H54 (cell line): ENCODE measurements around the gene SLC2A10.

Experiments used
- DNase-seq: peaks from one replicate; pipeline ENCODE4 v3.0.0; 2011; ENCODE audit warnings: low spot score, mixed read lengths; ENCODE audit not compliant: insufficient read length
- FAIRE-seq: peaks from 3 replicates; lab custom pipeline; 2011; peaks lifted over from hg19 to GRCh38; lab: Jason Lieb, UNC
- POLR2A ChIP-seq: IDR thresholded peaks from 2 replicates; pipeline ENCODE4 v1.6.1; 2011; ENCODE audit warnings: low read depth, mild to moderate bottlenecking, low read length

SLC2A10 gene

DNA sequence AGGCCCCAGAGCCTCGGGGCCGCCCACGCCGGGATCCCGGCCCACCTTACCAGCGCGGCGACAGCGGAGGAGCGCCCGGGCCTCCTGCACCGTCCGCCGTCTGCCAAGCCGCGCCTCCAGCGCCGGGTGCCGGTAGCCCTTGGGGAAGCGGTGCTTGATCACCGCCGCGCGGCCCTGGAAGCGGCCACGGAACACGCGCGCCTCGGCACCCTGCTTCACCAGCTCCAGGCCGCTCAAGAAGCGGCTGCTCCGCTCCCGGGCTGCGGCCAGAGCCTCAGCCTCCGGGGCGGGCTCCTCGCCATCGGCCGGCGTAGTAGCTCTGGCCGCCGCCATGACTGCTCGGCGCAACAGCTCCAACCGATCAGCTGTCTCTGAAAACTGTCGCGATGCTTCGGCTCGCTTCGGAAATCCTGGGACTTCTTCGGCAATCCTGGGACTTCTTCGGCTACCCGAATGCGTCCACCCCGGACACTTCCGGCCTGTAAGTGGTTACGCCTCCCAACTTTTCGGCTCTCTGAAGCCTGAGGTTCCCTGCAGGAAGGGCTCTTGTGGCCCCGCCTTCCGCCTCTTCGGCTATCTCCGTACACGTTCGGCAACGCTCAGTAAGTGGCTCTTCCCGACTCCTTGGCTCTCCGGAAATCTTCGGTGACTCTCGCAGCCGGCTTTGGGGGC is 20.2 kb upstream of the SLC2A10 start, which contains the start of gene TP53RK:
TP53RK (minus strand) TSS at position 363 of the 672 bp plus-strand sequence; CDS start at position 333, 30 bp downstream.
- peak; percentile 95 for TF ChIP-seq POLR2A
- DNase-seq (peak; percentile 94), FAIRE-seq (peak; percentile 75)

GRCh38 chr20:46689754-46690085 is 19.7 kb upstream of the SLC2A10 start:
- no peak for FAIRE-seq
- DNase-seq = no peak
- TF ChIP-seq POLR2A = peak; percentile 57

DNA sequence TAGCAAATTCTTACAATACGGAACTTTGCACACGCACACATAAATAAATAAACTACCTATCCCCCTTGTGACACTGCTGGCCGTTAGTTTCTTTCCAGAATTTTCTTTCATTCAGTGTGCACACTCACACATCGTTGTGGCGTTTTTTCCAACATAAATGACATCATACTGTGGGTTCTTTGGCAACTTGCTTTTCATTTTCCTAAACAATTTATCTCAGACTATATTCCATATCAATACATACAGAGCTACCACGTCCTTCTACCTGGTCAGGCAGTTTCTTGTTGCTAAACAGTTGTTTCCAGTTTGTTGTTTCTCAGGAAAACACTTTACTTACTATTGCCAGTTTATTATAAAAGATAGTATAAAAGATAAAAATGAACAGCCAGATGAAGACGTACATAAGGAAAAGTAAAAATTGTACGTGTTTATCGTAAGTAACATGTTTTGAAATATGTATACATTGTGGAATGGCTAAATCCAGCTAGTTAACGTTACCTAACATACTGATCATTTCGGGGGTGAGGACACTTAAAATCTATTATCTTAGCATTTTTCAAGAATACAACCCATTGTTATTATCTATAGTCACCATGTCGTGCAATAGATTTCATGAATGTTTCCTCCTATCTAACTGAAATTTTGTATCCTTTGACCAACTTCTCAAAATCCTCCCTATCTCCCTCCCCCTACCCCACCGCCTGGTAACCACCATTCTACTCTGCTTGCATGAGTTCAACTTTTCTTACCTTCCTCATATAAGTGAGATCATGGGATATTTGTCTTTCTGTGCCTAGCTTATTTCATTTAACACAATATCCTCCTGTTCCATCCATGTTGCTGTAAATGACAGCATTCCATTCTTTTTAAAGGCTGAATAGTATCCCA is 19.0 kb upstream of the SLC2A10 start:
- TF ChIP-seq POLR2A = no peak
- FAIRE-seq = no peak
- no peak for DNase-seq

- FAIRE-seq = no peak
- no peak for DNase-seq
- no peak for TF ChIP-seq POLR2A
These were observed 18.3 kb upstream of the SLC2A10 start for GRCh38 chr20:46691196-46691595.

DNA sequence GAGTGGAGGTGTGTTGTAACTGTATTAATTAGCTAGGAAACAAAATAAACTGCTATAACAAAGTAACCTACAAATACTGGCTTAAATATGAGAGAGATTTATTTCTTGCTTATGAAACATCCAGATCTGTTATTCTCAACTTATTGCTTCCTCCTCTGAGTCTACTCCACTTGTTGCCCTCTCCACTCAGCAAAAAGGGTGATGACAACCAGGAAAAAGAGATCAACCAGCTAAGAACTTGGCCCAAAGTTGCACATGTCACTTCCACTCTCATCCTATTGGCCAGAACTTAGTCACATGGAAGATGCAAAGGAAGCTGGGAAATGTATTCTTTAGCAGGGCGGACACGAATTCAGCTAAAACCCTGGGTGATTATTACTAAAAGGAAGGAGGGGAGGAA is 15.0 kb upstream of the SLC2A10 start:
- DNase-seq (no peak), FAIRE-seq (no peak)
- TF ChIP-seq POLR2A = no peak

DNA sequence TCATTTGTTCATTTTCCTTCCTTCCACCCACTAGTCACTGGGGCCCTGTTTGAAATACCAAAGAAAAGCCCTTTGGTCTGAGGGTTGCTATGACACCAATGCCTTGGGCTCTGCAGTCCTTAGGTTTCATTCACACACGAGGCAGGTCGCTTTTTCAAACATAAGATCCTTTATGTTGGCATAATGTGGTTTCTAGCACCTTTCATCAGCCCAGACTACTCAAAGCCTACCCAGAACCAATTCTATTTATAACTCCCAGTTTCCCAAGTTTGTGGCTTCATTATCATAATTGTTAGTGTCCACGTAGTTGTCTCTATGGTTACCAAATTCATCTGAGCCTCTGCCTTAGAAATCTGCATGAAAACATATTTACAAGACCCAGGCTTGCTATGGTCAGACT is 13.6 kb upstream of the SLC2A10 start:
- no peak for FAIRE-seq
- DNase-seq = no peak
- no peak for TF ChIP-seq POLR2A

DNA sequence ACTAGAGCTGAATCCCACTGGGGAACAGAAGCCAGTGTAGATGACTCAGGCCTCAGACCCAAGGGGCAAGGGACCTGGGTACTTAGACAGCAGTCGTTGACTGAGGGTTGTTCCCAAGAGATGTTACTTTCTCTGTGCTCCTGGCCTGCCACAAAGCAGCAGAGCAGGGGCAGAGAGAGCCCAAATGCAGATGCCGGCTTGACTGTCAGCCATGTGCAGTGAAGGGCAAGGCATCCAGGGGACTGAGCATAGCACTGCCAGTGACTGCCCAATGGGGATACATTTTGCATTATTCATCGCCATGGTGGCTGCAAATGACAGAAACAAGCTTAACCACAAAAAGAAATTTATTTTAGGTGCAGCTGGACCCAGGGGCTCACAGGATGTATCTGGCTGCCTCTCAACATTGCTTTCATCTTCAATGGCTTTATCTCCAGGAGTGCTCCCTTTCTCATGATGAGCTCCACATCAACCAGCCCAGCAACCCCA is 12.6 kb upstream of the SLC2A10 start:
- no peak for FAIRE-seq
- DNase-seq = no peak
- no peak for TF ChIP-seq POLR2A

GRCh38 chr20:46698788-46699187 is 10.7 kb upstream of the SLC2A10 start:
- FAIRE-seq (no peak), DNase-seq (no peak)
- TF ChIP-seq POLR2A = no peak

- no peak for FAIRE-seq
- DNase-seq = no peak
- no peak for TF ChIP-seq POLR2A
These were observed 9.6 kb upstream of the SLC2A10 start for GRCh38 chr20:46699651-46700359.

DNA sequence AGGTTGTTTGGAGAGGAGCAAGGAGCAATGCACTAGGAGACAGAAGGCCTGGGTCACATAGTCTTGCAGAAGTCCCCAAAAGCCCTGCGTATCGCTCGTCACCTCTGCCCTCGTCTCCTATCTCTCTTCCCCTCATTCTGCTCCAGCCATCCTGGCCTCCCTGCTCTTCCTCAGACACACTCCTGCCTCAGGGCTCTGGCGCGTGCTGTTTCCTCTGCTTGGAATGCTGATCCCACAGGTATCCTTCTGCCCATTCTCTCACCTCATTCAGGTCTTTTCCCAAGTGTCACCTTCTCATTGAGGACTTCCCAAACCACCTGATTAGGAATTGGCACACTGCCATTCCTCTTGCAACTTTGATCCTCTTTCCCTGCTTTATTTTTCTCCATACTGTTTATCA is 9.0 kb upstream of the SLC2A10 start:
- TF ChIP-seq POLR2A = no peak
- no peak for DNase-seq
- no peak for FAIRE-seq

DNA sequence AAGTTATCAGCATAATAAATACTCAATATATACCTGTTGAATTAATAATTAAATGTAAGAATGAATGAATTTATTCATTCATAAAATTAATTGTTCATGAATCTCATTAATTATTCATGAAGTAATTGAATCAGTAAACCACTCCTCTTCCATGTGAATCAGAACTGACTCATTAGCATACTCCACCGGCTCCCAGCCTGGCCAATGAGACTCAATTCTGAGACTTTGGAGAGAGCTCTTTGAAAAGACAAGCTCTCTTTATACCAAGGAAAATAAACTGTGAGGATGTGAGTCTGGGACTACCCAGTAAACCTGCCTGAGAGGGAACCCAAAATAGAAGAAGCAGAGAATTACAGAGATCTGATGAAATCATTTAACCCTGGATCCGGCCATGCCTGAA is 8.4 kb upstream of the SLC2A10 start:
- DNase-seq = no peak
- TF ChIP-seq POLR2A = no peak
- no peak for FAIRE-seq

- DNase-seq (no peak), FAIRE-seq (no peak)
- no peak for TF ChIP-seq POLR2A
These were observed 7.9 kb upstream of the SLC2A10 start for GRCh38 chr20:46701556-46701955.

GRCh38 chr20:46701986-46702385 is 7.5 kb upstream of the SLC2A10 start:
- TF ChIP-seq POLR2A = no peak
- DNase-seq (no peak), FAIRE-seq (no peak)
